HL-60 (cell line): Measurements from ENCODE around the gene ADIG.

Source experiments
- DNase-seq, 2 experiments: peaks; one replicate each; pipeline ENCODE4 v3.0.0-alpha.2; 2010 to 2020; ENCODE audit warnings: low read depth in 1 of 2, low spot score in 1 of 2
- H3K27ac ChIP-seq: fragments of 250-450 bp; sonication (Bioruptor Pico); replicated peaks from 2 replicates; pipeline ENCODE4 v1.5.1; 2020; ENCODE audit warnings: mild to moderate bottlenecking, moderate library complexity
- H3K27me3 ChIP-seq: fragments of 250-450 bp; sonication (Bioruptor Pico); 2 replicates; pipeline ENCODE4 v1.5.1; 2021; ENCODE audit warnings: mild to moderate bottlenecking, moderate library complexity; ENCODE audit not compliant: insufficient read depth, poor library complexity, severe bottlenecking
- H3K4me3 ChIP-seq: replicated peaks from 2 replicates; pipeline ENCODE4 v1.5.1; 2011; ENCODE audit warnings: mild to moderate bottlenecking, control low read depth, low read length; ENCODE audit not compliant: insufficient read depth
- CTCF ChIP-seq: IDR thresholded peaks from one replicate; pipeline ENCODE4 v1.5.1; 2011; ENCODE audit warnings: low read length, control low read depth, inconsistent platforms; ENCODE audit not compliant: insufficient read depth
- GABPA ChIP-seq: IDR thresholded peaks from 2 replicates; pipeline ENCODE4 v1.6.1; 2012; ENCODE audit warnings: low read depth
- POLR2AphosphoS5 ChIP-seq: IDR thresholded peaks from 2 replicates; pipeline ENCODE4 v1.6.1; 2012; ENCODE audit warnings: low read depth
- REST ChIP-seq: IDR thresholded peaks from 2 replicates; pipeline ENCODE4 v1.6.1; 2012; ENCODE audit warnings: low read depth; ENCODE audit not compliant: insufficient replicate concordance
- SPI1 ChIP-seq: IDR thresholded peaks from 2 replicates; pipeline ENCODE4 v1.6.1; 2012; ENCODE audit warnings: low read depth, mild to moderate bottlenecking, borderline replicate concordance

The ADIG gene

GRCh38 chr20:38569747-38570525 lies 11.1 kb upstream of the ADIG start:
- no peaks in the 10 kb centered on the region for H3K27me3 ChIP-seq
- no peak for TF ChIP-seq POLR2AphosphoS5
- TF ChIP-seq SPI1 = peak; percentile 55; the same call in 1 of the 2 replicates
- no peak overlapping the region for H3K4me3 ChIP-seq
- H3K27ac ChIP-seq = 0 out of 2 replicates have a peak overlapping the region, but pooled peaks have one; percentile 11
- DNase-seq = peak in 1 of 2 experiments; percentile 50

GRCh38 chr20:38573413-38573812 lies 7.6 kb upstream of the ADIG start:
- Histone ChIP-seq H3K27ac (no peak overlapping the region), H3K4me3 (no peak overlapping the region), H3K27me3 (no peaks in the 10 kb centered on the region)
- DNase-seq = no peak
- TF ChIP-seq SPI1 (no peak), POLR2AphosphoS5 (no peak), GABPA (no peak), CTCF (no peak), REST (no peak)

GRCh38 chr20:38579219-38579910 lies 1.6 kb upstream of the ADIG start:
- no peak for TF ChIP-seq REST
- TF ChIP-seq CTCF = no peak
- TF ChIP-seq SPI1 = no peak
- TF ChIP-seq POLR2AphosphoS5 = no peak
- no peak for TF ChIP-seq GABPA
- Histone ChIP-seq H3K27me3 (peaks cover 4% of the 10 kb centered on the region), H3K4me3 (no peak overlapping the region), H3K27ac (no peak overlapping the region)
- DNase-seq = no peak

GRCh38 chr20:38579921-38580320 lies 1.1 kb upstream of the ADIG start:
- H3K27ac ChIP-seq = no peak overlapping the region
- H3K27me3 ChIP-seq = peaks cover 4% of the 10 kb centered on the region
- no peak overlapping the region for H3K4me3 ChIP-seq
- TF ChIP-seq REST (no peak), CTCF (no peak), POLR2AphosphoS5 (no peak), SPI1 (no peak), GABPA (no peak)
- no peak for DNase-seq
